Peyer's patch (tissue), 4 donors: ENCODE data around the gene APC2. TPM values are rescaled to one million over a fixed set of nuclear protein-coding genes. Genes with fewer than 3 reads are reported as not detected.
"Not testable (repeated sequence)": the region's sequence is repeated elsewhere in the genome, so short reads cannot be mapped to it uniquely, and the experiment has no call there.

Source experiments
- DNase-seq, 3 donors: peaks; one replicate each; pipeline ENCODE4 v3.0.0-alpha.2; 2017 to 2019
- H3K27ac ChIP-seq, 4 donors: fragments of 200-600 bp; sonication (generic); one replicate each; pipeline ENCODE4 v1.5.1; 2016 to 2019
- H3K27me3 ChIP-seq, 2 donors: fragments of 200-600 bp; sonication (generic); one replicate each; pipeline ENCODE4 v1.5.1; 2019
- H3K36me3 ChIP-seq, 3 donors: fragments of 200-600 bp; sonication (generic); one replicate each; pipeline ENCODE4 v1.5.1; 2016 to 2019
- H3K4me1 ChIP-seq, 4 donors: fragments of 200-600 bp; sonication (generic); one replicate each; pipeline ENCODE4 v1.5.1; 2016 to 2019
- H3K4me3 ChIP-seq, 4 donors: fragments of 200-600 bp; sonication (generic); 1 replicate in 3 of 4; 2 replicates in 1 of 4; pipeline ENCODE4 v1.5.1; 2016 to 2019; ENCODE audit warnings: mild to moderate bottlenecking in 1 of 4
- H3K9me3 ChIP-seq, 4 donors: fragments of 200-600 bp; sonication (generic); one replicate each; pipeline ENCODE4 v1.5.1; 2016 to 2019; ENCODE audit warnings: mild to moderate bottlenecking in 1 of 4
- POLR2A ChIP-seq, 2 donors: fragments of 450-650 bp; IDR thresholded peaks; one replicate each; pipeline ENCODE4 v1.5.1; 2017; ENCODE audit warnings: antibody characterized with exemption in 2 of 2, mild to moderate bottlenecking in 2 of 2, moderate library complexity in 2 of 2
- total RNA-seq, 4 donors: library from RNA; depleted of rRNA; stranded (reverse); fragments of >200 nt; gene quantifications; one replicate each; pipeline ENCODE4 v1.1.0, GENCODE V29; 2016
- TF ChIP-seq, protein P1 (sequence below), 6 experiments: fragments of 450-650 bp in 4 of 6; fragments of 200-600 bp in 2 of 6; sonication (generic) in 1 of 6; IDR thresholded peaks; one replicate each; pipeline ENCODE4 v1.5.1; 2017 to 2019; ENCODE audit warnings: antibody characterized with exemption in 6 of 6, mild to moderate bottlenecking in 3 of 6, moderate library complexity in 1 of 6

The APC2 gene
- total RNA-seq, 4 donors from 2014 or later, result 0.18 to 0.76 (median 0.27) TPM; not detected in 1

DNA sequence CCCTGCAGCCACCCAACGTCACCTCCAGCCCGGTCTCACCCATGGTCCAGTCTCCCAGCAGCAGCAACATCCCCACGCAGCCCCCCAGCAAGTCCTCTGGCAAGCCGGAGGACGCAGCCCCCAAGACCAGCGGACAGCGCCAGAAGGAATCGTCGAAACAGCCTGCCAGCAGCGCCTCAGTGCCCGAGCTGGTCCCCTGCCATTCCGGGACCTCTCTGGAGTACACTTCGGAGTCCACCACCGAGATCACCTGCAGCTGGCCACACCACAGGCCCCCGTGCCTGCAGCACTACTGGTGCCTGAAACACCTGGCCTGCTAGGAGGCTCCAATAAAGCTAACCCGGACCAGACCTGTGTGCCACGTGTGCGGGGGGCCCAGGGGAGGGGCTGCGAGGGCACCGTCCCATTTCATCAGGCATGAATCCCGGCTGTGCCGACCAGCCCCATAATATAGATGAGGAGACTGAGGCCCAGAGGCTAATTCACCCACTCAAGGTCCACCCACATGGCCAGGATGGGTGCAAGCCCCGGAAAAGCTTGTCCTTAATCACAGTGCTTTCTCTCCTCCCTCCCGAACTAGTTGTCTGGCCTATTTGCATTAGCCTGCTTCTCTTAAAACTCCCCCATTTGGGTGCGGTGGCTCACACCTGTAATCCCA lies 47.8 kb downstream of the APC2 start:
- TF ChIP-seq POLR2A (IDR thresholded peaks at IDR 0.05), result no peak
- TF ChIP-seq, protein P1, sequence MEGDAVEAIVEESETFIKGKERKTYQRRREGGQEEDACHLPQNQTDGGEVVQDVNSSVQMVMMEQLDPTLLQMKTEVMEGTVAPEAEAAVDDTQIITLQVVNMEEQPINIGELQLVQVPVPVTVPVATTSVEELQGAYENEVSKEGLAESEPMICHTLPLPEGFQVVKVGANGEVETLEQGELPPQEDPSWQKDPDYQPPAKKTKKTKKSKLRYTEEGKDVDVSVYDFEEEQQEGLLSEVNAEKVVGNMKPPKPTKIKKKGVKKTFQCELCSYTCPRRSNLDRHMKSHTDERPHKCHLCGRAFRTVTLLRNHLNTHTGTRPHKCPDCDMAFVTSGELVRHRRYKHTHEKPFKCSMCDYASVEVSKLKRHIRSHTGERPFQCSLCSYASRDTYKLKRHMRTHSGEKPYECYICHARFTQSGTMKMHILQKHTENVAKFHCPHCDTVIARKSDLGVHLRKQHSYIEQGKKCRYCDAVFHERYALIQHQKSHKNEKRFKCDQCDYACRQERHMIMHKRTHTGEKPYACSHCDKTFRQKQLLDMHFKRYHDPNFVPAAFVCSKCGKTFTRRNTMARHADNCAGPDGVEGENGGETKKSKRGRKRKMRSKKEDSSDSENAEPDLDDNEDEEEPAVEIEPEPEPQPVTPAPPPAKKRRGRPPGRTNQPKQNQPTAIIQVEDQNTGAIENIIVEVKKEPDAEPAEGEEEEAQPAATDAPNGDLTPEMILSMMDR (IDR thresholded peaks at IDR 0.05), result no peak
- no peak overlapping the region for H3K27ac ChIP-seq
- no peaks in the 10 kb centered on the region for H3K27me3 ChIP-seq

DNA sequence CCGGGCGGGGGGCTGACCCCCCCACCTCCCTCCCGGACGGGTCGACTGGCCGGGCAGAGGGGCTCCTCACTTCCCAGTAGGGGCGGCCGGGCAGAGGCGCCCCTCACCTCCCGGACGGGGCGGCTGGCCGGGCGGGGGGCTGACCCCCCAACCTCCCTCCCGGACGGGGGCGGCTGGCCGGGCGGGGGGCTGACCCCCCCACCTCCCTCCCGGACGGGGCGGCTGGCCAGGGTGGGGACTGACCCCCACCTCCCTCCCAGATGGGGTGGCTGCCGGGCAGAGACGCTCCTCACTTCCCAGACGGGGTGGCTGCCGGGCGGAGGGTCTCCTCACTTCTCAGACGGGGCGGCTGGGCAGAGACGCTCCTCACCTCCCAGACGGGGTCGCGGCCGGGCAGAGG lies 49.3 kb downstream of the APC2 start:
- H3K27me3 ChIP-seq, DNase-seq, H3K4me3 ChIP-seq, H3K9me3 ChIP-seq, H3K27ac ChIP-seq, H3K36me3 ChIP-seq: not testable (repeated sequence)
- H3K4me1 ChIP-seq, result peaks cover 0 to 20% (median 3%) of the 10 kb centered on the region in 4 donors

More for the DNA sequence above, 47.8 kb downstream of the APC2 start:
- peaks cover 0 to 17% (median 0%) of the 10 kb centered on the region in 4 donors for H3K4me1 ChIP-seq
- no peak overlapping the region for H3K4me3 ChIP-seq
- no peak for DNase-seq
- no peaks in the 10 kb centered on the region for H3K36me3 ChIP-seq
- H3K9me3 ChIP-seq, result no peaks in the 10 kb centered on the region

DNA sequence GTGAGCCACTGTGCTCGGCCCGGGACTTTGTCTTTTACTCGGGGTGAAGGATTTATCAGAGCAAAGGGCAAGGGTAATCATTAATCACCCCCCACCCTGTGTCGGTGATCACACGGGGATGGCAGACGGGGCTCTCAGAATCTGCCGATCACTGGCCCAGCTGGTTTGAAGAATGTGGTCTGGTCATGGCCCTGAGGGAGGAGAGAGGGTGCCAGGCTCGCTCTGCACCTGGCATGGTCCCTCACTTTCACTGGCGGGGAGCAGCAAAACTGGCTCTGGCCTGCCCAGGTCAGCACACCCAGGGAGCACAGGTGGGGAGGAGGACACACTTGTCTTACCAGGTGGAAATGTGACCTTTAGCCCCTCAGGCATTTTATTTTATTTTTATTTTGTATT lies 51.3 kb downstream of the APC2 start:
- peak; percentile 34 to 82 for TF ChIP-seq POLR2A (IDR thresholded peaks at IDR 0.05)
- TF ChIP-seq, protein P1 (IDR thresholded peaks at IDR 0.05), result no peak
- Histone ChIP-seq H3K27me3 (no peaks in the 10 kb centered on the region), H3K36me3 (no peaks in the 10 kb centered on the region), H3K27ac (peak overlapping the region in 3 of 4 donors; percentile 16 to 90 (median 83)), H3K4me1 (peaks cover 0 to 16% (median 3%) of the 10 kb centered on the region in 4 donors), H3K4me3 (peak overlapping the region in 1 of 4 donors; percentile 7), H3K9me3 (no peaks in the 10 kb centered on the region)
- peak in 2 of 3 donors; percentile 81 for DNase-seq

DNA sequence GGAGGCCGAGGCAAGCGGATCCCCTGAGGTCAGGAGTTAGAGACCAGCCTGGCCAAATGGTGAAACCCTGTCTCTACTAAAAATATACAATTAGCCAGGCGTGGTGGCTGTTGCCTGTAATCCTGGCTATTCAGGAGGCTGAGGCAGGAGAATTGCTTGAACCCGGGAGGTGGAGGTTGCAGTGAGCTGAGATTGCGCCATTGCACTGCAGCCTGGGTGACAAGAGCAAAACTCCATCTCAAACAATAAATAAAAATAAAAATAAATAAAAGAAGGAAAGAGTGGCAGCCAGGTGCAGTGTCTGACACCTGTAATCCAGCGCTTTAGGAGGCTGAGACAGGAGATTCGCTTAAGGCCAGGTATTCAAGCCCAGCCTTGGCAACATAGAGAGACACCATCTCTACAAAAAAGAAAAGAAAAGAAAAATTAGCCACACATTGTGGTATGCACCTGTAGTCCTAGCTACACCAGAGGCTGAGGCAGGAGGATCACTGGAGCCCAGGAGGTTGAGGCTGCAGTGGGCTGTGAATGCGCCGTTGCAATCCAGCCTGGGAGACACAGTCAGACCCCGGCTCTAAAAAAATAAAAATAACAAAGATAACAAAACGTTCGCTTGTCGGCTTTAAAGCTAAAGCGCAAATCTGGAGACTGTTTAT lies 52.6 kb downstream of the APC2 start:
- no peaks in the 10 kb centered on the region for H3K27me3 ChIP-seq
- H3K4me3 ChIP-seq, result no peak overlapping the region
- DNase-seq, result no peak
- peaks cover 3 to 22% (median 5%) of the 10 kb centered on the region in 4 donors for H3K4me1 ChIP-seq
- peak overlapping the region in 1 of 4 donors; percentile 83 for H3K27ac ChIP-seq
- H3K9me3 ChIP-seq, result no peaks in the 10 kb centered on the region
- no peaks in the 10 kb centered on the region for H3K36me3 ChIP-seq
- no peak for TF ChIP-seq POLR2A (IDR thresholded peaks at IDR 0.05)

DNA sequence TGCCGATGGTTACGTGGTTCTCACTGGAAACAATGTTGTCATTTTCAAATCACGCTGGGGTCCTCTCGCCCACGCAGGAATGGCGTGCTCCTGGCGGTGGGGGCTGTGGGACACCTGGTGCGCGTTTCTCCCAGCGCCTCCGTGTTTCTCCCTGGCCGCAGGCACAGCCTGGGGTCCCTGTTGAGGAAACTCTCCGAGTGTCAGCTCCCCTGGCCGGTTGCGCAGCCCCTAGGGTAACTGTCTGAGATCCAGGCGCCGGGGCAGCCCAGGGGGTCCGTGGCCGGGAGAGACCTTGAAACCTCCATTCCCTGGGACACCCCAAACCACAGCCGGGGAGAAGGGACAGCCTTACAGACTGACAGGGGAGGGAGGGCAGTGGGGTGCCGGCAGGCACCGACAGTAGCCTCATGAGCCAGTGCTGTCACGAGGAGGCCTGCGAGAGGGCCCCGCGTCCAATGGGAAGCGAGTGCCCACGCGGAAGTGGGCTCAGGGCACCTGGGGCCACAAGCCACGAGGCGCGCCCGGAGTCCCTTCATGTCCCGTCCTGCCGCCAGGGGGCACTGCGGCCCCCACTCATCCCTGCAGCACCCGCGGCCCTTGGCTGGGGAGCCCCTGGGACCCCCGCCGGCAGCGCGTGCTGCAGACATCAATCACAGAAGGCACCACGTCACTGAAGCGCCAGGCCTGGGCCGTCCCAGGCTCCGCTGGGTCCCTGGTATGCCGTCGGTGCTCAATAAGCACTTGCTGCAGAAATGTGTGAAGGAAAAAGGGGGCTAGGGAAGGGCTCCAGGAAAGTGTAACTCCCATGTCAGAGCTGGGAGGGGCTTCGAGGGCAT lies 53.4 kb downstream of the APC2 start:
- Histone ChIP-seq H3K27ac (no peak overlapping the region), H3K36me3 (no peaks in the 10 kb centered on the region), H3K4me3 (peak overlapping the region in 3 of 4 donors; percentile 12 to 23 (median 16)), H3K4me1 (peaks cover 3 to 25% (median 6%) of the 10 kb centered on the region in 4 donors), H3K9me3 (peaks cover 0 to 2% (median 0%) of the 10 kb centered on the region in 4 donors), H3K27me3 (no peaks in the 10 kb centered on the region)
- TF ChIP-seq POLR2A (IDR thresholded peaks at IDR 0.05), result no peak
- TF ChIP-seq, protein P1 (IDR thresholded peaks at IDR 0.05), result peak; percentile 46 to 78 (median 67)
- DNase-seq, result peak; percentile 41 to 81 (median 80)

DNA sequence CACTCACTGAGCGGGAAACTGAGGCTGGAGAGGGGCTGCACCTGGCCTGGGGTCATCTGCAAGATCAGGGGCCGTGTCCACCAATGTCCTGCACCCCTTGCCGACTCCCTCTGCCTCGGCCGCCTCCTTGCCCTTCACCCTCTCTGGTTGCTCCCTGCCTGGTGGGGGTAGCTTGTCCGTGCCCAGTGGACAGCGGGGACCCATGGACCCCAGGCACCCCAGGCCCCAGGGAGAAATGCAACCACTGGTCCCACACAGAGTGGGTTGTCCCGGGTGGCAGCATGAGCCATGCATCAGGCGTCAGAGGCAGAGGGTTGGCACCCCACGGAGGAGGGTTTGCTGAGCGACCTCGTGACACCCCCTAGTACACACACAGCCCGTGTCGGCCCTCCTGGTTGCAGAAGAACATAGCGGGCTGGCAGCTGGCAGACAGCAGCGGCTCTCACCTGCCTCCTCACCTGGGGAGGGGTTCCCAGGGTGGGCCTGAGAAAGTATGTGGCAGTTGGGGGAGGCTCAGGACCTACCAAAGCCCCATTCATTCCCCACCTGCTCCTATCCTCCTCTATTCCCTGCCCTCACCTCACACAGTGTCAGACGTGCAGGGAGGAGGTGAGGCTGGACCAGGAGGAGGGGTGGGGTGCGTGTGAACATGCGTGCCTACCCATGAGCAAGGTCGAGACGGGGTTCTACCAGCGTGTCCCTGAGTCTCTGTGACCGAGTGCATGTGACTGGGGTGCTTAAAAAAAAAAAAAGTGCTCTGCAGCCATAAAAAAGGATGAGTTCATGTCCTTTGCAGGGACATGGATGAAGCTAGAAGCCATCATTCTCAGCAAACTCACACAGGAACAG lies 54.2 kb downstream of the APC2 start:
- TF ChIP-seq, protein P1 (IDR thresholded peaks at IDR 0.05), result no peak
- no peak for TF ChIP-seq POLR2A (IDR thresholded peaks at IDR 0.05)

More for the DNA sequence above, 54.2 kb downstream of the APC2 start:
- no peak for DNase-seq
- Histone ChIP-seq H3K36me3 (no peaks in the 10 kb centered on the region), H3K4me3 (peak overlapping the region in 1 of 4 donors; percentile 23), H3K9me3 (peaks cover 0 to 8% (median 0%) of the 10 kb centered on the region in 4 donors), H3K4me1 (peaks cover 3 to 27% (median 6%) of the 10 kb centered on the region in 4 donors), H3K27ac (no peak overlapping the region), H3K27me3 (no peaks in the 10 kb centered on the region)
